GM12878 (cell line): ENCODE results near the gene ARSA.

ENCODE experiments used
- CHD4 ChIP-seq: fragments of 200-600 bp; sonication (generic); IDR thresholded peaks from 2 replicates; pipeline ENCODE4 v1.6.1; 2016; ENCODE audit warnings: mild to moderate bottlenecking
- EP300 ChIP-seq, 2 experiments: fragments of 150-350 bp in 1 of 2; IDR thresholded peaks; 2 replicates each; pipeline ENCODE4 v1.6.1; 2011 to 2012; ENCODE audit warnings: low read depth in 2 of 2, low read length in 2 of 2, borderline replicate concordance in 1 of 2, improper control_type of control experiment in 1 of 2, inconsistent platforms in 1 of 2; ENCODE audit not compliant: control insufficient read depth in 1 of 2
- PAX5 ChIP-seq: IDR thresholded peaks from 2 replicates; pipeline ENCODE4 v1.6.1; 2011; ENCODE audit warnings: low read depth, low read length, borderline replicate concordance
- PML ChIP-seq: IDR thresholded peaks from 2 replicates; pipeline ENCODE4 v1.6.1; 2012; ENCODE audit warnings: low read length, inconsistent platforms
- POLR2AphosphoS2 ChIP-seq: IDR thresholded peaks from 2 replicates; pipeline ENCODE4 v1.6.1; 2011; ENCODE audit warnings: low read depth, mild to moderate bottlenecking, low read length, improper control_type of control experiment, moderate library complexity
- RAD21 ChIP-seq: IDR thresholded peaks from 2 replicates; pipeline ENCODE4 v1.6.1; 2011; ENCODE audit warnings: mild to moderate bottlenecking, low read depth, low read length, moderate library complexity; ENCODE audit not compliant: insufficient read depth
- REST ChIP-seq: IDR thresholded peaks from 2 replicates; pipeline ENCODE4 v1.6.1; 2012; ENCODE audit warnings: mild to moderate bottlenecking, low read depth, low read length
- SUPT20H ChIP-seq: IDR thresholded peaks from 2 replicates; pipeline ENCODE4 v1.6.1; 2011; ENCODE audit warnings: low read depth, mild to moderate bottlenecking, low read length, moderate library complexity, borderline replicate concordance; ENCODE audit not compliant: control insufficient read depth
- USF2 ChIP-seq: IDR thresholded peaks from 2 replicates; pipeline ENCODE4 v1.6.1; 2011; ENCODE audit warnings: low read depth, low read length, improper control_type of control experiment, borderline replicate concordance
- YY1 ChIP-seq: IDR thresholded peaks from 2 replicates; pipeline ENCODE4 v1.6.1; 2011; ENCODE audit warnings: low read depth, mild to moderate bottlenecking, low read length
- ZNF274 ChIP-seq: IDR thresholded peaks from one replicate; pipeline ENCODE4 v1.8.0; 2011; ENCODE audit not compliant: insufficient read length, insufficient read depth

- TF ChIP-seq REST (no peak), SUPT20H (no peak), POLR2AphosphoS2 (no peak), EP300 (IDR thresholded peaks at IDR 0.05; ENCODE audit: borderline replicate concordance in 1 of 2, control insufficient read depth in 1 of 2, low read depth in 2 of 2, low read length in 2 of 2) (no peak), ZNF274 (no peak), PML (no peak), PAX5 (no peak), YY1 (no peak), RAD21 (no peak), CHD4 (no peak), USF2 (no peak)
These were observed 43.1 kb upstream of the ARSA start for GRCh38 chr22:50670914-50671538.
